ENCODE measurements around the gene ETV6.

DNA sequence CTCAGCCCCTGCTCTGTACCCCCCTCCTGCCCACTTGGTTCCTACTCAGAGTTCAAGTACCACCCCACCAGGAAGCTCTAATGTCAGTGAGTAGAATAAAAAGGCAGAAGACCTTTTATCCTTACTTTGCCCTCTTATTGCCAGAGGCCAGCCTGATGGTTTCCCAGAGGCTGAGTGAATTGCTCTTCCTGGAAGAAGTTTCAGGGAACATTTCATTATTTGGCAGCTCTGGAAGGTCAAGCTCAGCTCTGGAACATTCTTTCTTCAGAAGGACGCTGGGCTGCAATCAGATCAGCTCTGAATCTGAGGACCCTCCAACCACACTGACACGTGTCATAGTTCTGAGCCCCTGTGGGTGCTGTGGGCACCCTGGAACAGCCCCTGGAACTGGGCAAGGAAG lies 188.9 kb downstream of the ETV6 start:
- TF ChIP-seq, protein P1, sequence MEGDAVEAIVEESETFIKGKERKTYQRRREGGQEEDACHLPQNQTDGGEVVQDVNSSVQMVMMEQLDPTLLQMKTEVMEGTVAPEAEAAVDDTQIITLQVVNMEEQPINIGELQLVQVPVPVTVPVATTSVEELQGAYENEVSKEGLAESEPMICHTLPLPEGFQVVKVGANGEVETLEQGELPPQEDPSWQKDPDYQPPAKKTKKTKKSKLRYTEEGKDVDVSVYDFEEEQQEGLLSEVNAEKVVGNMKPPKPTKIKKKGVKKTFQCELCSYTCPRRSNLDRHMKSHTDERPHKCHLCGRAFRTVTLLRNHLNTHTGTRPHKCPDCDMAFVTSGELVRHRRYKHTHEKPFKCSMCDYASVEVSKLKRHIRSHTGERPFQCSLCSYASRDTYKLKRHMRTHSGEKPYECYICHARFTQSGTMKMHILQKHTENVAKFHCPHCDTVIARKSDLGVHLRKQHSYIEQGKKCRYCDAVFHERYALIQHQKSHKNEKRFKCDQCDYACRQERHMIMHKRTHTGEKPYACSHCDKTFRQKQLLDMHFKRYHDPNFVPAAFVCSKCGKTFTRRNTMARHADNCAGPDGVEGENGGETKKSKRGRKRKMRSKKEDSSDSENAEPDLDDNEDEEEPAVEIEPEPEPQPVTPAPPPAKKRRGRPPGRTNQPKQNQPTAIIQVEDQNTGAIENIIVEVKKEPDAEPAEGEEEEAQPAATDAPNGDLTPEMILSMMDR (IDR thresholded peaks at IDR 0.05) = no peak
- TF ChIP-seq POLR2A (IDR thresholded peaks at IDR 0.05) = no peak
